OCI-LY1 (cell line): ENCODE results near the gene GRID2.

Experiments used
- H2AFZ ChIP-seq: fragments of 200-600 bp; sonication (generic), shearing (Covaris generic); 2 replicates; pipeline ENCODE4 v1.6.0; 2014; ENCODE audit warnings: antibody characterized with exemption, mild to moderate bottlenecking, low read length
- H3F3A ChIP-seq: fragments of 200-600 bp; sonication (generic), shearing (Covaris generic); 2 replicates; pipeline ENCODE4 v1.6.0; 2014; ENCODE audit warnings: mild to moderate bottlenecking, antibody characterized with exemption, low read length, moderate library complexity; ENCODE audit not compliant: insufficient read depth
- H3K27ac ChIP-seq: fragments of 200-600 bp; sonication (generic); 2 replicates; pipeline ENCODE4 v1.5.1; 2014; ENCODE audit warnings: low read length, mixed run types, mild to moderate bottlenecking, low read depth; ENCODE audit not compliant: poor library complexity, severe bottlenecking
- H3K27me3 ChIP-seq: fragments of 200-600 bp; sonication (generic); 2 replicates; pipeline ENCODE4 v1.6.0; 2014; ENCODE audit warnings: antibody characterized with exemption, mild to moderate bottlenecking, low read length, moderate library complexity; ENCODE audit not compliant: insufficient read depth
- H3K36me3 ChIP-seq: fragments of 200-600 bp; sonication (generic); 2 replicates; pipeline ENCODE4 v1.6.1; 2014; ENCODE audit warnings: mild to moderate bottlenecking, antibody characterized with exemption, low read length, moderate library complexity, mixed read lengths; ENCODE audit not compliant: insufficient read depth
- H3K4me1 ChIP-seq: fragments of 200-600 bp; sonication (generic); 2 replicates; pipeline ENCODE4 v1.5.1; 2014; ENCODE audit warnings: mild to moderate bottlenecking, low read length, moderate library complexity; ENCODE audit not compliant: insufficient read depth, severe bottlenecking
- H3K4me2 ChIP-seq: fragments of 200-600 bp; sonication (generic), shearing (Covaris generic); 2 replicates; pipeline ENCODE4 v1.6.1; 2014; ENCODE audit warnings: low read length
- H3K4me3 ChIP-seq: fragments of 200-600 bp; sonication (generic); 2 replicates; pipeline ENCODE4 v1.5.1; 2014; ENCODE audit warnings: low read length, low read depth, mild to moderate bottlenecking, mixed read lengths; ENCODE audit not compliant: poor library complexity, severe bottlenecking
- H3K79me2 ChIP-seq: fragments of 200-600 bp; shearing (Covaris generic); 2 replicates; pipeline ENCODE4 v1.6.1; 2016; ENCODE audit warnings: mixed run types, low read length, mixed read lengths; ENCODE audit not compliant: insufficient read depth
- H3K9ac ChIP-seq: fragments of 200-600 bp; sonication (generic), shearing (Covaris generic); 2 replicates; pipeline ENCODE4 v1.6.1; 2014; ENCODE audit warnings: mild to moderate bottlenecking, low read length, mixed read lengths
- H3K9me2 ChIP-seq: fragments of 200-600 bp; sonication (generic), shearing (Covaris generic); 2 replicates; pipeline ENCODE4 v1.6.1; 2014; ENCODE audit warnings: low read depth, mild to moderate bottlenecking, low read length, mixed read lengths
- H3K9me3 ChIP-seq: fragments of 200-600 bp; shearing (Covaris generic); 2 replicates; pipeline ENCODE4 v1.6.1; 2014; ENCODE audit warnings: low read length, mixed read lengths
- H4K20me1 ChIP-seq: fragments of 200-600 bp; sonication (generic), shearing (Covaris generic); 2 replicates; pipeline ENCODE4 v1.6.0; 2016; ENCODE audit warnings: mild to moderate bottlenecking, low read length; ENCODE audit not compliant: insufficient read depth
- EZH2 ChIP-seq: fragments of 200-600 bp; sonication (generic), shearing (Covaris generic); IDR thresholded peaks from 2 replicates; pipeline ENCODE4 v1.8.0; 2017; ENCODE audit warnings: borderline replicate concordance, mixed run types, mild to moderate bottlenecking, antibody characterized with exemption, low read length, moderate library complexity, mixed read lengths
- TF ChIP-seq, protein P1 (sequence below): fragments of 200-600 bp; sonication (generic), shearing (Covaris generic); IDR thresholded peaks from 2 replicates; pipeline ENCODE4 v1.5.1; 2017; ENCODE audit warnings: mild to moderate bottlenecking, antibody characterized with exemption, low read length, moderate library complexity, mixed read lengths

GRID2 gene

GRCh38 chr4:93814722-93815121, 1511.0 kb downstream of the GRID2 start:
- Histone ChIP-seq H3K4me2 (no peak overlapping the region), H3K27me3 (no peaks in the 10 kb centered on the region), H3K9me2 (no peaks in the 10 kb centered on the region), H3K36me3 (no peaks in the 10 kb centered on the region), H3K9me3 (no peaks in the 10 kb centered on the region), H3F3A (no peaks in the 10 kb centered on the region), H3K9ac (no peak overlapping the region), H3K4me1 (no peaks in the 10 kb centered on the region), H3K27ac (no peak overlapping the region), H3K79me2 (no peaks in the 10 kb centered on the region), H3K4me3 (no peak overlapping the region), H2AFZ (no peak overlapping the region), H4K20me1 (no peaks in the 10 kb centered on the region)
- TF ChIP-seq EZH2 = no peak
- TF ChIP-seq, protein P1, sequence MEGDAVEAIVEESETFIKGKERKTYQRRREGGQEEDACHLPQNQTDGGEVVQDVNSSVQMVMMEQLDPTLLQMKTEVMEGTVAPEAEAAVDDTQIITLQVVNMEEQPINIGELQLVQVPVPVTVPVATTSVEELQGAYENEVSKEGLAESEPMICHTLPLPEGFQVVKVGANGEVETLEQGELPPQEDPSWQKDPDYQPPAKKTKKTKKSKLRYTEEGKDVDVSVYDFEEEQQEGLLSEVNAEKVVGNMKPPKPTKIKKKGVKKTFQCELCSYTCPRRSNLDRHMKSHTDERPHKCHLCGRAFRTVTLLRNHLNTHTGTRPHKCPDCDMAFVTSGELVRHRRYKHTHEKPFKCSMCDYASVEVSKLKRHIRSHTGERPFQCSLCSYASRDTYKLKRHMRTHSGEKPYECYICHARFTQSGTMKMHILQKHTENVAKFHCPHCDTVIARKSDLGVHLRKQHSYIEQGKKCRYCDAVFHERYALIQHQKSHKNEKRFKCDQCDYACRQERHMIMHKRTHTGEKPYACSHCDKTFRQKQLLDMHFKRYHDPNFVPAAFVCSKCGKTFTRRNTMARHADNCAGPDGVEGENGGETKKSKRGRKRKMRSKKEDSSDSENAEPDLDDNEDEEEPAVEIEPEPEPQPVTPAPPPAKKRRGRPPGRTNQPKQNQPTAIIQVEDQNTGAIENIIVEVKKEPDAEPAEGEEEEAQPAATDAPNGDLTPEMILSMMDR = no peak
